Activated B cell treated with CpG ODN at 0.5 μM for 24 hours (primary cell): ENCODE results near the gene ATXN2L. TPM values are rescaled to one million over a fixed set of nuclear protein-coding genes. Genes with fewer than 3 reads are reported as not detected.
"Not testable (repeated sequence)": the region's sequence is repeated elsewhere in the genome, so short reads cannot be mapped to it uniquely, and the experiment has no call there.

Experiments used
- ATAC-seq: fragments of 200-7000 bp; cut with Tn5 transposase; one replicate; pipeline ENCODE4 v1.10.0; 2021; ENCODE audit warnings: low read depth, mild to moderate bottlenecking, moderate library complexity
- CTCF ChIA-PET: fragments of 350-600 bp; sonication (Branson Sonifier 250); formaldehyde crosslinking; loops from one replicate; lab custom pipeline; 2021; ENCODE audit warnings: antibody characterized with exemption; lab: Charles Lee
- POLR2A ChIA-PET: fragments of 350-600 bp; sonication (Branson Sonifier 250); formaldehyde crosslinking; loops from one replicate; lab custom pipeline; 2021; ENCODE audit warnings: antibody characterized with exemption; lab: Charles Lee
- DNase-seq: peaks from one replicate; pipeline ENCODE4 v3.0.0; 2022
- H3K27ac Mint-ChIP-seq: one replicate; pipeline ENCODE4 v1.8.0; 2020; ENCODE audit warnings: mixed read lengths
- H3K27me3 Mint-ChIP-seq: one replicate; pipeline ENCODE4 v1.8.0; 2021; ENCODE audit warnings: mixed read lengths
- H3K36me3 Mint-ChIP-seq: one replicate; pipeline ENCODE4 v1.8.0; 2021; ENCODE audit warnings: low read depth, mixed read lengths
- H3K4me1 Mint-ChIP-seq: one replicate; pipeline ENCODE4 v1.8.0; 2021; ENCODE audit warnings: mixed read lengths
- H3K4me3 Mint-ChIP-seq: one replicate; pipeline ENCODE4 v1.8.0; 2020; ENCODE audit warnings: mild to moderate bottlenecking, mixed read lengths
- H3K9me3 Mint-ChIP-seq: one replicate; pipeline ENCODE4 v1.8.0; 2020; ENCODE audit warnings: mixed read lengths
- intact Hi-C: fragments of 100-400 bp; cut with micrococcal nuclease; formaldehyde crosslinking; loops from one replicate; pipeline ENCODE4 v1.15.1; 2024
- total RNA-seq: library from RNA; stranded (reverse); gene quantifications from 2 replicates; pipeline ENCODE4 v1.2.3, GENCODE V29; 2022
- TF ChIP-seq, protein P1 (sequence below): fragments of 200-600 bp; IDR thresholded peaks from one replicate; pipeline ENCODE4 v1.8.0; 2022; ENCODE audit warnings: antibody characterized with exemption, mild to moderate bottlenecking

ATXN2L gene
- total RNA-seq, 1 donor from 2014 or later = 335 TPM

DNA sequence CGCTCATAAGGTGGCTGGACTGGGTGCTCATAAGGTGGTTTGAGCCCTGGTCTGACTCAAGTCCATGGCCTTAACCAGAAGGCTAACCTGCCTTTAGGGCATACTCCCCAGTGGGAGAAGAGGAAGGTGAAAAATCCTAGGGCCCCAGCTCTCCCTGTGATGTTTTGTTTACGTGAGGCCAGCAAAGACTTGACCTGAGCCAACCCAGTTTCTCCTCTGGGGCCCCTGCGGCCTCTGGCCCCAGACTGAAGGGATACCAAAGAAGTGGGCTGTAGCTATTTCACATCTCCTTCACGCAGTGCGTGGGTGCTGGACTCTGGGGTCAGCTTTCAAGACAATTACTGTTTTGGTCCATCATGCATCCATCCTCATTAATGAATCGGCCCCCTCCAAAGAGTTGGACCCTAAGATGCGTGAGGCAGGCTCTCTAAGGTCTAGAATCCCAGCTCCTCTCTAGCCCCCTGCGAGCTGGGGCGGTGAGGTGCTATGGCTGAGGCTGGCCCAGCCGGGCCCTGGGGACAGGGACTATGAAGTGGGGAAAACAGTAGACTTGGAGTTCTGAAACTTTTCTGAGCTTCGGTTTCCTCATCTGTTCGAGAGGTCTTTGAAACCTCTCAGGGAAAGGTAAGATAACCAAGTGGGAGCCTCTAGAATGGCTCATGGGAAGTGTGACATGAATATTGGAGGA is 42.3 kb downstream of the ATXN2L start:
- Mint-ChIP-seq H3K4me1 (peaks cover 24% of the 10 kb centered on the region), H3K36me3 (peaks cover 46% of the 10 kb centered on the region), H3K27ac (peak overlapping the region; percentile 98), H3K4me3 (peak overlapping the region; percentile 98), H3K9me3 (no peaks in the 10 kb centered on the region), H3K27me3 (no peaks in the 10 kb centered on the region)
- DNase-seq = no peak
- ATAC-seq = no peak
- ChIA-PET POLR2A (interaction anchor here (0.6 to 6.7 kb wide), 7 partner anchors 19 to 67 kb away, joined by 3 to 113 read pairs (median 6); partner anchors contain the start of genes ATXN2L, CD19 and TUFM), CTCF (interaction anchor here (1.1 to 4.1 kb wide), 3 partner anchors 10 to 80 kb away, joined by 4 to 25 read pairs (median 4); partner anchors contain the start of gene TUFM)
- TF ChIP-seq, protein P1, sequence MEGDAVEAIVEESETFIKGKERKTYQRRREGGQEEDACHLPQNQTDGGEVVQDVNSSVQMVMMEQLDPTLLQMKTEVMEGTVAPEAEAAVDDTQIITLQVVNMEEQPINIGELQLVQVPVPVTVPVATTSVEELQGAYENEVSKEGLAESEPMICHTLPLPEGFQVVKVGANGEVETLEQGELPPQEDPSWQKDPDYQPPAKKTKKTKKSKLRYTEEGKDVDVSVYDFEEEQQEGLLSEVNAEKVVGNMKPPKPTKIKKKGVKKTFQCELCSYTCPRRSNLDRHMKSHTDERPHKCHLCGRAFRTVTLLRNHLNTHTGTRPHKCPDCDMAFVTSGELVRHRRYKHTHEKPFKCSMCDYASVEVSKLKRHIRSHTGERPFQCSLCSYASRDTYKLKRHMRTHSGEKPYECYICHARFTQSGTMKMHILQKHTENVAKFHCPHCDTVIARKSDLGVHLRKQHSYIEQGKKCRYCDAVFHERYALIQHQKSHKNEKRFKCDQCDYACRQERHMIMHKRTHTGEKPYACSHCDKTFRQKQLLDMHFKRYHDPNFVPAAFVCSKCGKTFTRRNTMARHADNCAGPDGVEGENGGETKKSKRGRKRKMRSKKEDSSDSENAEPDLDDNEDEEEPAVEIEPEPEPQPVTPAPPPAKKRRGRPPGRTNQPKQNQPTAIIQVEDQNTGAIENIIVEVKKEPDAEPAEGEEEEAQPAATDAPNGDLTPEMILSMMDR = no peak
- intact Hi-C loops = no loop called here

DNA sequence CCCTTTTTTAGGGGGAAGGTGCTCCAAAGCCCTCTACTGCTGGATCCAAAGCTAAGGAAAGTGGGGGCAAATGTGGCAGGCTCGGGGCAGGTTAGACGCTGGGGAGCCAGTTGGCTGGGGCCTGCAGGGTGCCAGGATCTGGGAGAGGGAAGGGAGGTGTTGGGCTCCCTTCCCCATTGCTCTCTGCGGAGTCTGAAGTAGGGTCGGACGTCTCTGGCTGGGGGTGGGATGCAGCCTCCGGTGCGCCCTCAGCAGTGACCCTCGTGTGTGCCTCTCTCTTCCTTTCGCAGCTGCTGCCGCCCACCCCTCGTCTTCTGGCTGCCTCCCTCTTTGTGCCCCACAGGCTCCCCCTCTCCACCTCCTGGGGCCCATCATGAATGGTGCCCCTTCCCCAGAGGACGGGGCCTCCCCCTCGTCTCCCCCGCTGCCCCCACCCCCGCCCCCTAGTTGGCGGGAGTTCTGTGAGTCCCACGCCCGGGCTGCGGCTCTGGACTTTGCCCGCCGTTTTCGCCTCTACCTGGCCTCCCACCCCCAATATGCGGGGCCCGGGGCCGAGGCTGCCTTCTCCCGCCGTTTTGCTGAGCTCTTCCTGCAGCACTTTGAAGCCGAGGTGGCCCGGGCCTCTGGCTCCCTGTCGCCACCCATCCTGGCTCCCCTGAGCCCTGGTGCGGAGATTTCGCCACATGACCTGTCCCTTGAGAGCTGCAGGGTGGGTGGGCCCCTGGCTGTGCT is 43.1 kb downstream of the ATXN2L start:
- ChIA-PET POLR2A (interaction anchor here (0.6 to 6.7 kb wide), 5 partner anchors 14 to 58 kb away, joined by 3 to 113 read pairs (median 13); partner anchors contain the start of genes ATXN2L and TUFM), CTCF (interaction anchor here (4.1 kb wide), 1 partner anchor 79 kb away, joined by 25 read pairs; no protein-coding TSS in a partner anchor)
- no peak overlapping the region for H3K4me3 Mint-ChIP-seq
- TF ChIP-seq, protein P1 = no peak
- intact Hi-C loops = no loop called here
- DNase-seq (no peak), ATAC-seq (no peak)
- H3K36me3 Mint-ChIP-seq = peaks cover 52% of the 10 kb centered on the region
- no peak overlapping the region for H3K27ac Mint-ChIP-seq
- H3K4me1 Mint-ChIP-seq = peaks cover 24% of the 10 kb centered on the region
- no peaks in the 10 kb centered on the region for H3K9me3 Mint-ChIP-seq
- no peaks in the 10 kb centered on the region for H3K27me3 Mint-ChIP-seq

DNA sequence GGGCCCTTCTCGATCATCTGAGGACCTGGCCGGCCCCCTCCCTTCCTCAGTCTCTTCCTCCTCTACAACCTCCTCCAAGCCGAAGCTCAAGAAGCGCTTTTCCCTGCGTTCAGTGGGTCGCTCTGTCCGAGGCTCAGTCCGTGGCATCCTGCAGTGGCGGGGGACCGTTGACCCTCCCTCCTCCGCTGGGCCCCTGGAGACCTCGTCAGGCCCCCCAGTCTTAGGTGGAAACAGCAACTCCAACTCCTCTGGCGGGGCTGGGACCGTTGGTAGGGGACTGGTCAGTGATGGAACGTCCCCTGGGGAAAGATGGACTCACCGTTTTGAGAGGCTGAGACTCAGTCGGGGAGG is 43.6 kb downstream of the ATXN2L start:
- ATAC-seq (no peak), DNase-seq (no peak)
- Mint-ChIP-seq H3K27ac (no peak overlapping the region), H3K36me3 (peaks cover 57% of the 10 kb centered on the region), H3K4me1 (peaks cover 24% of the 10 kb centered on the region), H3K4me3 (peak overlapping the region; percentile 46), H3K9me3 (no peaks in the 10 kb centered on the region), H3K27me3 (no peaks in the 10 kb centered on the region)
- POLR2A ChIA-PET = interaction anchor here (2.0 to 6.7 kb wide), 3 partner anchors 13 to 44 kb away, joined by 13 to 113 read pairs (median 60); partner anchors contain the start of genes ATXN2L and TUFM
- intact Hi-C loops = no loop called here
- TF ChIP-seq, protein P1 = no peak
- CTCF ChIA-PET = interaction anchor here (4.1 kb wide), 1 partner anchor 78 kb away, joined by 25 read pairs; no protein-coding TSS in a partner anchor

DNA sequence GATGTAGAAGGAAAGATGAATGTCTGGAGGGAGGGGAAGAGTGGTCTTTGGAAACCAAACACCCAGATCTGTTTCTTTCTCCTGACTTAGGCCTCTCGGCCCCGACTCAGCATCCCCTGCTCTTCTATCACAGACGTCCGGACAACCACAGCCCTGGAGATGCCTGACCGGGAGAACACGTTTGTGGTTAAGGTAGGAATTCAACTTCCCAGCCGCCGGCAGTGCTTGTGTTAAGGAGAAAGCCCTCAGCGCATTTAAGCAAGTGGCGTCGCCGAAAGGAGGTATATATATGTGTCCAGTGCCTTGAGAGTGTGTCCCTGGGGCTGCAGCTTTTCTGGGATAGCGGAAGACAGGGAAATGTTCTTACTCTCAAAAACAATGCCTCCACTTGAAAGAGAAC is 44.4 kb downstream of the ATXN2L start:
- H3K27ac Mint-ChIP-seq = peak overlapping the region; percentile 24
- ChIA-PET POLR2A (interaction anchor here (1.6 to 6.7 kb wide), 3 partner anchors 12 to 65 kb away, joined by 4 to 113 read pairs (median 13); partner anchors contain the start of genes CD19 and TUFM), CTCF (interaction anchor here (1.0 kb wide), 1 partner anchor 78 kb away, joined by 3 read pairs; no protein-coding TSS in a partner anchor)
- intact Hi-C loops = no loop called here
- TF ChIP-seq, protein P1 = no peak
- no peak overlapping the region for H3K4me3 Mint-ChIP-seq
- DNase-seq (no peak), ATAC-seq (no peak)
- peaks cover 62% of the 10 kb centered on the region for H3K36me3 Mint-ChIP-seq
- H3K4me1 Mint-ChIP-seq = peaks cover 24% of the 10 kb centered on the region
- H3K9me3 Mint-ChIP-seq = no peaks in the 10 kb centered on the region
- no peaks in the 10 kb centered on the region for H3K27me3 Mint-ChIP-seq

DNA sequence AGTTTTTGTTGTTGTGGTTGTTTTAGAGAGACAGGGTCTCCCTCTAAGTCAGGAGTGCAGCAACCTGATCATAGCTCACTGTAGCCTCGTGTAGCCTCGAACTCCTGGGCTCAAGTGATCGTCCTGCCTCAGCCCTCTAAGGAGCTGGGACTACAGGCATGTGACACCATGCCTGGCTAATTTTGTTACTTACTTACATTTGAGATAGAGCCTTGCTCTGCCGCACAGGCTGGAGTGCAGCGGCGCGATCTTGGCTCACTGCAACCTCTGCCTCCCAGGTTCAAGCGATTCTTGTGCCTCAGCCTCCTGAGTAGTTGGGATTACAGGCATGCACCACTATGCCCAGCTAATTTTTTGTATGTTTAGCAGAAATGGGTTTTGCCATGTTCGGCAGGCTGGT is 44.8 kb downstream of the ATXN2L start:
- DNase-seq, H3K9me3 Mint-ChIP-seq, H3K27ac Mint-ChIP-seq, intact Hi-C loops, H3K4me3 Mint-ChIP-seq, ATAC-seq, H3K27me3 Mint-ChIP-seq: not testable (repeated sequence)
- Mint-ChIP-seq H3K4me1 (peaks cover 24% of the 10 kb centered on the region), H3K36me3 (peaks cover 66% of the 10 kb centered on the region)
- POLR2A ChIA-PET = interaction anchor here (1.6 to 2.0 kb wide), 2 partner anchors 12 to 64 kb away, joined by 4 to 13 read pairs; partner anchors contain the start of gene CD19
- CTCF ChIA-PET = interaction anchor here (0.6 to 1.0 kb wide), 2 partner anchors 54 to 78 kb away, joined by 3 read pairs; no protein-coding TSS in a partner anchor
